HEK293 (cell line): ENCODE measurements around the gene ARL6IP5.

Experiments
- CTCF ChIA-PET: fragments of 350-600 bp; formaldehyde crosslinking; extraction: SDS; loops from one replicate; lab custom pipeline; 2021; ENCODE audit warnings: antibody characterized with exemption; lab: Yijun Ruan, JAX
- POLR2A ChIA-PET: fragments of 300-600 bp; formaldehyde crosslinking; extraction: SDS; loops from one replicate; lab custom pipeline; 2020; ENCODE audit warnings: antibody characterized with exemption, inconsistent platforms; lab: Yijun Ruan, JAX
- H3K27ac ChIP-seq: fragments of 200-500 bp; sonication (Bioruptor generic); 2 replicates; pipeline ENCODE4 v1.5.1; 2014; ENCODE audit warnings: low read depth, low read length, control low read depth, inconsistent platforms; ENCODE audit errors: extremely low read depth
- H3K36me3 ChIP-seq, 2 experiments: fragments of 200-500 bp in 1 of 2; sonication (Bioruptor generic) in 1 of 2; 1 replicate in 1 of 2; 2 replicates in 1 of 2; pipeline ENCODE4 v1.5.1; 2014 to 2017; ENCODE audit warnings: inconsistent platforms in 2 of 2, low read length in 2 of 2; ENCODE audit not compliant: control insufficient read depth in 2 of 2, insufficient read depth in 1 of 2
- H3K4me1 ChIP-seq: fragments of 200-500 bp; sonication (Bioruptor generic); 2 replicates; pipeline ENCODE4 v1.5.1; 2014; ENCODE audit warnings: mild to moderate bottlenecking, low read length, inconsistent platforms; ENCODE audit not compliant: control insufficient read depth, insufficient read depth
- H3K4me3 ChIP-seq: 2 replicates; pipeline ENCODE4 v1.5.1; 2011; ENCODE audit warnings: low read depth, mild to moderate bottlenecking, control low read depth, low read length, moderate library complexity
- H3K9me3 ChIP-seq: fragments of 200-500 bp; sonication (Bioruptor generic); 2 replicates; pipeline ENCODE4 v1.5.1; 2014; ENCODE audit warnings: low read depth, low read length, inconsistent platforms; ENCODE audit not compliant: control insufficient read depth, insufficient read depth
- BCL11B ChIP-seq: fragments of 450-650 bp; formaldehyde crosslinking; IDR thresholded peaks from 2 replicates; pipeline ENCODE4 v1.5.1; 2016; ENCODE audit warnings: low read depth, missing biosample characterization, missing genetic modification characterization
- GFI1B ChIP-seq: fragments of 450-650 bp; formaldehyde crosslinking; IDR thresholded peaks from 2 replicates; pipeline ENCODE4 v1.5.1; 2016; ENCODE audit warnings: missing biosample characterization, missing genetic modification characterization
- OVOL3 ChIP-seq: fragments of 450-650 bp; formaldehyde crosslinking; IDR thresholded peaks from 2 replicates; pipeline ENCODE4 v1.5.1; 2016; ENCODE audit warnings: missing biosample characterization, missing genetic modification characterization
- PRDM1 ChIP-seq: fragments of 450-650 bp; formaldehyde crosslinking; IDR thresholded peaks from 2 replicates; pipeline ENCODE4; 2016; ENCODE audit warnings: missing biosample characterization, missing genetic modification characterization
- SCRT2 ChIP-seq: fragments of 450-650 bp; formaldehyde crosslinking; IDR thresholded peaks from 2 replicates; pipeline ENCODE4 v1.5.1; 2016; ENCODE audit warnings: missing biosample characterization, missing genetic modification characterization
- SP2 ChIP-seq: fragments of 450-650 bp; formaldehyde crosslinking; IDR thresholded peaks from 2 replicates; pipeline ENCODE4 v1.5.1; 2016; ENCODE audit warnings: missing biosample characterization, missing genetic modification characterization
- SP7 ChIP-seq: fragments of 450-650 bp; formaldehyde crosslinking; IDR thresholded peaks from 2 replicates; pipeline ENCODE4 v1.5.1; 2016; ENCODE audit warnings: missing biosample characterization, missing genetic modification characterization
- ZBTB7A ChIP-seq: fragments of 450-650 bp; formaldehyde crosslinking; IDR thresholded peaks from 2 replicates; pipeline ENCODE4 v1.5.1; 2016; ENCODE audit warnings: low read depth, missing biosample characterization, missing genetic modification characterization
- ZEB2 ChIP-seq: fragments of 450-650 bp; formaldehyde crosslinking; IDR thresholded peaks from 2 replicates; pipeline ENCODE4 v1.5.1; 2016; ENCODE audit warnings: missing biosample characterization, missing genetic modification characterization
- ZFHX2 ChIP-seq: fragments of 450-650 bp; formaldehyde crosslinking; conservative IDR thresholded peaks from 2 replicates; pipeline ENCODE4 v1.5.1; 2016; ENCODE audit warnings: missing biosample characterization, missing genetic modification characterization
- ZFP69B ChIP-seq: fragments of 450-650 bp; formaldehyde crosslinking; IDR thresholded peaks from 2 replicates; pipeline ENCODE4 v1.5.1; 2016; ENCODE audit warnings: missing biosample characterization, missing genetic modification characterization
- ZNF16 ChIP-seq: fragments of 450-650 bp; formaldehyde crosslinking; IDR thresholded peaks from 2 replicates; pipeline ENCODE4 v1.5.1; 2016; ENCODE audit warnings: low read depth, missing biosample characterization, missing genetic modification characterization
- ZNF175 ChIP-seq: fragments of 450-650 bp; formaldehyde crosslinking; IDR thresholded peaks from 2 replicates; pipeline ENCODE4 v1.5.1; 2016; ENCODE audit warnings: missing biosample characterization, missing genetic modification characterization
- ZNF19 ChIP-seq: fragments of 450-650 bp; formaldehyde crosslinking; IDR thresholded peaks from 2 replicates; pipeline ENCODE4; 2016; ENCODE audit warnings: missing biosample characterization, missing genetic modification characterization, low read depth
- ZNF223 ChIP-seq: fragments of 450-650 bp; formaldehyde crosslinking; IDR thresholded peaks from 2 replicates; pipeline ENCODE4 v1.5.1; 2016; ENCODE audit warnings: missing biosample characterization, missing genetic modification characterization
- ZNF239 ChIP-seq: fragments of 450-650 bp; formaldehyde crosslinking; IDR thresholded peaks from 2 replicates; pipeline ENCODE4 v1.5.1; 2016; ENCODE audit warnings: missing biosample characterization, missing genetic modification characterization
- ZNF324 ChIP-seq: fragments of 450-650 bp; formaldehyde crosslinking; IDR thresholded peaks from 2 replicates; pipeline ENCODE4 v1.5.1; 2016; ENCODE audit warnings: missing biosample characterization, missing genetic modification characterization
- ZNF341 ChIP-seq: fragments of 450-650 bp; formaldehyde crosslinking; IDR thresholded peaks from 2 replicates; pipeline ENCODE4; 2016; ENCODE audit warnings: low read depth, missing biosample characterization, missing genetic modification characterization
- ZNF37A ChIP-seq: fragments of 450-650 bp; IDR thresholded peaks from 2 replicates; pipeline ENCODE4 v1.5.1; 2018; ENCODE audit warnings: missing biosample characterization, missing genetic modification characterization
- ZNF433 ChIP-seq: fragments of 450-650 bp; formaldehyde crosslinking; IDR thresholded peaks from 2 replicates; pipeline ENCODE4 v1.5.1; 2016; ENCODE audit warnings: missing biosample characterization, missing genetic modification characterization, low read depth
- ZNF510 ChIP-seq: fragments of 450-650 bp; formaldehyde crosslinking; IDR thresholded peaks from 2 replicates; pipeline ENCODE4 v1.5.1; 2018; ENCODE audit warnings: mild to moderate bottlenecking, missing genetic modification characterization, missing biosample characterization; ENCODE audit not compliant: insufficient replicate concordance
- ZNF558 ChIP-seq: fragments of 450-650 bp; formaldehyde crosslinking; IDR thresholded peaks from 2 replicates; pipeline ENCODE4 v1.5.1; 2016; ENCODE audit warnings: missing biosample characterization, missing genetic modification characterization
- ZNF571 ChIP-seq: fragments of 450-650 bp; formaldehyde crosslinking; IDR thresholded peaks from 2 replicates; pipeline ENCODE4 v1.5.0; 2017; ENCODE audit warnings: missing biosample characterization, missing genetic modification characterization
- ZNF600 ChIP-seq: fragments of 450-650 bp; formaldehyde crosslinking; IDR thresholded peaks from 2 replicates; pipeline ENCODE4 v1.5.1; 2016; ENCODE audit warnings: missing biosample characterization, missing genetic modification characterization
- ZNF621 ChIP-seq: fragments of 450-650 bp; formaldehyde crosslinking; IDR thresholded peaks from 2 replicates; pipeline ENCODE4 v1.5.1; 2017; ENCODE audit warnings: missing biosample characterization, missing genetic modification characterization
- ZNF660 ChIP-seq: fragments of 450-650 bp; IDR thresholded peaks from 2 replicates; pipeline ENCODE4 v1.5.1; 2018; ENCODE audit warnings: missing biosample characterization, mild to moderate bottlenecking, missing genetic modification characterization
- ZNF76 ChIP-seq: fragments of 450-650 bp; formaldehyde crosslinking; IDR thresholded peaks from 2 replicates; pipeline ENCODE4; 2016; ENCODE audit warnings: low read depth, missing biosample characterization, missing genetic modification characterization, borderline replicate concordance
- ZNF776 ChIP-seq: fragments of 450-650 bp; formaldehyde crosslinking; IDR thresholded peaks from 2 replicates; pipeline ENCODE4 v1.5.0; 2017; ENCODE audit warnings: missing biosample characterization, missing genetic modification characterization, borderline replicate concordance
- ZSCAN23 ChIP-seq: fragments of 450-650 bp; formaldehyde crosslinking; IDR thresholded peaks from 2 replicates; pipeline ENCODE4 v1.5.1; 2016; ENCODE audit warnings: missing biosample characterization, missing genetic modification characterization
- ZSCAN30 ChIP-seq: fragments of 450-650 bp; IDR thresholded peaks from 2 replicates; pipeline ENCODE4 v1.5.1; 2018; ENCODE audit warnings: missing biosample characterization, mild to moderate bottlenecking, missing genetic modification characterization, moderate library complexity
- TF ChIP-seq, protein P1 (sequence below): fragments of 450-650 bp; formaldehyde crosslinking; IDR thresholded peaks from 2 replicates; pipeline ENCODE4 v1.5.1; 2017; ENCODE audit warnings: missing biosample characterization, missing genetic modification characterization
- TF ChIP-seq, protein P2 (sequence below): fragments of 450-650 bp; formaldehyde crosslinking; IDR thresholded peaks from 2 replicates; pipeline ENCODE4 v1.5.1; 2016; ENCODE audit warnings: missing biosample characterization, missing genetic modification characterization
- TF ChIP-seq, protein P3 (sequence below): fragments of 450-650 bp; formaldehyde crosslinking; IDR thresholded peaks from 2 replicates; pipeline ENCODE4 v1.5.1; 2016; ENCODE audit warnings: missing biosample characterization, missing genetic modification characterization
- TF ChIP-seq, protein P4 (sequence below): fragments of 450-650 bp; formaldehyde crosslinking; IDR thresholded peaks from 2 replicates; pipeline ENCODE4 v1.5.1; 2016; ENCODE audit warnings: missing biosample characterization, missing genetic modification characterization

The ARL6IP5 gene

DNA sequence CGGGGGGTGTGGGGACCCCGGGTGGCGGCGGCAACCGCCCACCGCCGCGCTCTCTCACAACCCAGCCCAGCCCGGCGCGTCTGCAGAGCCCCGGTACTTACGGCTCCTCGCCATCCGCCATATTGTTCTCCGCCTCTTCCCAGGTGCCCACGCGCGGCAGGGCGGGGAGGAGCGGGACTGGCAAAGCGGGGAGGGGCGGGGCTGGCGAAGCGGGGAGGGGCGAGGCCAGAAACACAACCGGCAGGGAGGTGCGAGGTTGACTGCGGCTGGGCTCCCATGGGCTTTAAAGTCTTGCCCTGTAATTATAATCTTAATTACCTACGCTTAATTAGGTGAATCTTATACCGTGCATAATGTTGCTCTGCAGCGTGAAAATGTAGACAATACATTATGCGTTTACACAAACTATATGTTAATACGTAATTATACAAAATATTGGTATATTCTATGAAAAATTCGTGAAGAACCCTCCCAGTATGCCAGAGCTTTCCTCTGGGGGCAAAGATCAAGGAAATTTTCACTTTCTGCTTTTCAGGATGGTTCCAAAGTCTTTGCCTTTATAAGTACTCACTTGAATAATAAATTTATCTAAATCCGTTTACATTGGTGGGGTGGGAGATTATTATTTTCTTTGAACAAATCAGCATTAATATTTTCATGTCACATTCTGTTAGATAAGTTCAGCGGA lies 4.4 kb upstream of the ARL6IP5 start, which contains the start of gene UBA3:
Gene UBA3 (minus strand): TSS at position 133 of the 688 bp plus-strand sequence. CDS start 12 bp downstream, at position 121.
- peak within 1 kb of the TSS; percentile 68 for H3K4me3 ChIP-seq
- ChIA-PET POLR2A (no interaction called here), CTCF (interaction anchor here (0.7 kb wide), 1 partner anchor 1731 kb away, joined by 3 read pairs; no protein-coding TSS in a partner anchor)
- H3K36me3 ChIP-seq: peaks cover 3 to 4% of the 10 kb centered on the region in 2 experiments; a peak in 2 of 3 replicates
- no peaks in the 10 kb centered on the region for H3K9me3 ChIP-seq
- H3K4me1 ChIP-seq: peaks cover 7% of the 10 kb centered on the region
- H3K27ac ChIP-seq: peak within 1 kb of the TSS; percentile 58; the same call in 1 of the 2 replicates
- TF ChIP-seq ZSCAN30 (tag by site-specific recombination) (no peak), ZBTB7A (no peak), ZNF16 (tag by site-specific recombination) (no peak), ZNF776 (tag by site-specific recombination) (no peak), ZNF324 (tag by site-specific recombination) (no peak), ZNF76 (tag by site-specific recombination) (peak; percentile 61; the same call in 1 of the 2 replicates), ZNF175 (tag by site-specific recombination) (no peak), ZNF621 (tag by site-specific recombination) (no peak), ZNF600 (tag by site-specific recombination) (no peak), ZNF558 (no peak), PRDM1 (tag by site-specific recombination) (no peak), SCRT2 (tag by site-specific recombination) (no peak), OVOL3 (tag by site-specific recombination) (no peak), SP2 (tag by site-specific recombination) (0 out of 2 replicates have a peak, but pooled peaks have one; percentile 19), ZNF571 (tag by site-specific recombination) (no peak), ZFHX2 (peak; percentile 42), ZNF660 (no peak), ZNF239 (tag by site-specific recombination) (no peak), ZNF37A (tag by site-specific recombination) (no peak), ZNF510 (tag by site-specific recombination) (no peak), BCL11B (tag by site-specific recombination) (no peak), ZEB2 (tag by site-specific recombination) (no peak), ZNF223 (tag by site-specific recombination) (no peak), ZNF341 (peak; percentile 84), ZNF19 (tag by site-specific recombination) (no peak), SP7 (tag by site-specific recombination) (peak; percentile 58; the same call in 1 of the 2 replicates), ZSCAN23 (tag by site-specific recombination) (no peak), ZFP69B (tag by site-specific recombination) (no peak), GFI1B (tag by site-specific recombination) (no peak), ZNF433 (tag by site-specific recombination) (no peak)
- TF ChIP-seq, protein P1, sequence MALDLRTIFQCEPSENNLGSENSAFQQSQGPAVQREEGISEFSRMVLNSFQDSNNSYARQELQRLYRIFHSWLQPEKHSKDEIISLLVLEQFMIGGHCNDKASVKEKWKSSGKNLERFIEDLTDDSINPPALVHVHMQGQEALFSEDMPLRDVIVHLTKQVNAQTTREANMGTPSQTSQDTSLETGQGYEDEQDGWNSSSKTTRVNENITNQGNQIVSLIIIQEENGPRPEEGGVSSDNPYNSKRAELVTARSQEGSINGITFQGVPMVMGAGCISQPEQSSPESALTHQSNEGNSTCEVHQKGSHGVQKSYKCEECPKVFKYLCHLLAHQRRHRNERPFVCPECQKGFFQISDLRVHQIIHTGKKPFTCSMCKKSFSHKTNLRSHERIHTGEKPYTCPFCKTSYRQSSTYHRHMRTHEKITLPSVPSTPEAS: no peak
- TF ChIP-seq, protein P2, sequence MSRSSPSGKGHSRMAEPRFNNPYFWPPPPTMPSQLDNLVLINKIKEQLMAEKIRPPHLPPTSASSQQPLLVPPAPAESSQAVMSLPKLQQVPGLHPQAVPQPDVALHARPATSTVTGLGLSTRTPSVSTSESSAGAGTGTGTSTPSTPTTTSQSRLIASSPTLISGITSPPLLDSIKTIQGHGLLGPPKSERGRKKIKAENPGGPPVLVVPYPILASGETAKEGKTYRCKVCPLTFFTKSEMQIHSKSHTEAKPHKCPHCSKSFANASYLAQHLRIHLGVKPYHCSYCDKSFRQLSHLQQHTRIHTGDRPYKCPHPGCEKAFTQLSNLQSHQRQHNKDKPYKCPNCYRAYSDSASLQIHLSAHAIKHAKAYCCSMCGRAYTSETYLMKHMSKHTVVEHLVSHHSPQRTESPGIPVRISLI (tag by site-specific recombination): no peak
- TF ChIP-seq, protein P3, sequence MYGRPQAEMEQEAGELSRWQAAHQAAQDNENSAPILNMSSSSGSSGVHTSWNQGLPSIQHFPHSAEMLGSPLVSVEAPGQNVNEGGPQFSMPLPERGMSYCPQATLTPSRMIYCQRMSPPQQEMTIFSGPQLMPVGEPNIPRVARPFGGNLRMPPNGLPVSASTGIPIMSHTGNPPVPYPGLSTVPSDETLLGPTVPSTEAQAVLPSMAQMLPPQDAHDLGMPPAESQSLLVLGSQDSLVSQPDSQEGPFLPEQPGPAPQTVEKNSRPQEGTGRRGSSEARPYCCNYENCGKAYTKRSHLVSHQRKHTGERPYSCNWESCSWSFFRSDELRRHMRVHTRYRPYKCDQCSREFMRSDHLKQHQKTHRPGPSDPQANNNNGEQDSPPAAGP (tag by site-specific recombination): no peak
- TF ChIP-seq, protein P4, sequence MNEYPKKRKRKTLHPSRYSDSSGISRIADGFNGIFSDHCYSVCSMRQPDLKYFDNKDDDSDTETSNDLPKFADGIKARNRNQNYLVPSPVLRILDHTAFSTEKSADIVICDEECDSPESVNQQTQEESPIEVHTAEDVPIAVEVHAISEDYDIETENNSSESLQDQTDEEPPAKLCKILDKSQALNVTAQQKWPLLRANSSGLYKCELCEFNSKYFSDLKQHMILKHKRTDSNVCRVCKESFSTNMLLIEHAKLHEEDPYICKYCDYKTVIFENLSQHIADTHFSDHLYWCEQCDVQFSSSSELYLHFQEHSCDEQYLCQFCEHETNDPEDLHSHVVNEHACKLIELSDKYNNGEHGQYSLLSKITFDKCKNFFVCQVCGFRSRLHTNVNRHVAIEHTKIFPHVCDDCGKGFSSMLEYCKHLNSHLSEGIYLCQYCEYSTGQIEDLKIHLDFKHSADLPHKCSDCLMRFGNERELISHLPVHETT: no peak
